ENCODE measurements around the gene TAOK3. TPM values are rescaled to one million over a fixed set of nuclear protein-coding genes. Genes with fewer than 3 reads are reported as not detected.

The TAOK3 gene
- total and polyA plus RNA-seq, 8 donors: 7.5 to 131 (median 29.0) TPM

GRCh38 chr12:118358612-118359540 lies 13.8 kb downstream of the TAOK3 start:
- Histone ChIP-seq H3K9me3 (no peaks in the 10 kb centered on the region), H3K36me3 (peaks cover 0 to 7% (median 2%) of the 10 kb centered on the region in 4 donors), H3K27ac (peak overlapping the region in 4 of 5 donors; percentile 52 to 84 (median 60)), H3K4me1 (peaks cover 21 to 61% (median 26%) of the 10 kb centered on the region in 4 donors), H3K27me3 (no peaks in the 10 kb centered on the region), H3K4me3 (peak overlapping the region in 3 of 4 donors; percentile 10 to 35 (median 28))
- TF ChIP-seq EP300 (IDR thresholded peaks at IDR 0.05) (no peak), POLR2AphosphoS5 (IDR thresholded peaks at IDR 0.05) (no peak), POLR2A (IDR thresholded peaks at IDR 0.05) (no peak)
- TF ChIP-seq, protein P1, sequence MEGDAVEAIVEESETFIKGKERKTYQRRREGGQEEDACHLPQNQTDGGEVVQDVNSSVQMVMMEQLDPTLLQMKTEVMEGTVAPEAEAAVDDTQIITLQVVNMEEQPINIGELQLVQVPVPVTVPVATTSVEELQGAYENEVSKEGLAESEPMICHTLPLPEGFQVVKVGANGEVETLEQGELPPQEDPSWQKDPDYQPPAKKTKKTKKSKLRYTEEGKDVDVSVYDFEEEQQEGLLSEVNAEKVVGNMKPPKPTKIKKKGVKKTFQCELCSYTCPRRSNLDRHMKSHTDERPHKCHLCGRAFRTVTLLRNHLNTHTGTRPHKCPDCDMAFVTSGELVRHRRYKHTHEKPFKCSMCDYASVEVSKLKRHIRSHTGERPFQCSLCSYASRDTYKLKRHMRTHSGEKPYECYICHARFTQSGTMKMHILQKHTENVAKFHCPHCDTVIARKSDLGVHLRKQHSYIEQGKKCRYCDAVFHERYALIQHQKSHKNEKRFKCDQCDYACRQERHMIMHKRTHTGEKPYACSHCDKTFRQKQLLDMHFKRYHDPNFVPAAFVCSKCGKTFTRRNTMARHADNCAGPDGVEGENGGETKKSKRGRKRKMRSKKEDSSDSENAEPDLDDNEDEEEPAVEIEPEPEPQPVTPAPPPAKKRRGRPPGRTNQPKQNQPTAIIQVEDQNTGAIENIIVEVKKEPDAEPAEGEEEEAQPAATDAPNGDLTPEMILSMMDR (IDR thresholded peaks at IDR 0.05): no peak
- intact Hi-C loops (cut with DNase I; ENCODE audit: low total_unique reads): no loop called here
- no peak for DNase-seq
- 15 to 28% (median 27%) methylated on average over 7 of the region's 7 CpGs for WGBS, 5 donors

DNA sequence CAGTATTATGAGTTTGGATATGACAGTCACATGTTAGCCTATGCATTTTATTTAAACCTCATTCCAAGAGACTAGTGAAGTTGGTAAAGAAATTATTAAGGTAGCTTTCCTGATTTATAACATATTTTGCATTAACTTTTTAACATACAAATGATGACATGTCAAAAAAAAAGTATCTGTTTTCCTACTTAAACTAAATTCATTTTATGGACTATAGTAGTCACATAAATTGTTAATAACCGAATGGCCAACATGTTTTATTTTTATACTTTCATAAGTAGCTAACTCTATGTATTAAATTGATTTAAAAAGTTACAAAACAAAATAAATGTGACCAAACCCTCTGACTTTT lies 14.7 kb downstream of the TAOK3 start:
- Histone ChIP-seq H3K4me3 (peak overlapping the region in 1 of 4 donors; percentile 35), H3K27me3 (no peaks in the 10 kb centered on the region), H3K36me3 (peaks cover 0 to 7% (median 2%) of the 10 kb centered on the region in 4 donors), H3K9me3 (no peaks in the 10 kb centered on the region), H3K4me1 (peaks cover 21 to 61% (median 33%) of the 10 kb centered on the region in 4 donors), H3K27ac (peak overlapping the region in 3 of 5 donors; percentile 44 to 84 (median 52))
- TF ChIP-seq, protein P1 (IDR thresholded peaks at IDR 0.05): no peak
- intact Hi-C loops (cut with DNase I; ENCODE audit: low total_unique reads): no loop called here
- DNase-seq: no peak
- 78 to 93% (median 87%) methylated on average over 1 of the region's 1 CpG for WGBS, 5 donors

DNA sequence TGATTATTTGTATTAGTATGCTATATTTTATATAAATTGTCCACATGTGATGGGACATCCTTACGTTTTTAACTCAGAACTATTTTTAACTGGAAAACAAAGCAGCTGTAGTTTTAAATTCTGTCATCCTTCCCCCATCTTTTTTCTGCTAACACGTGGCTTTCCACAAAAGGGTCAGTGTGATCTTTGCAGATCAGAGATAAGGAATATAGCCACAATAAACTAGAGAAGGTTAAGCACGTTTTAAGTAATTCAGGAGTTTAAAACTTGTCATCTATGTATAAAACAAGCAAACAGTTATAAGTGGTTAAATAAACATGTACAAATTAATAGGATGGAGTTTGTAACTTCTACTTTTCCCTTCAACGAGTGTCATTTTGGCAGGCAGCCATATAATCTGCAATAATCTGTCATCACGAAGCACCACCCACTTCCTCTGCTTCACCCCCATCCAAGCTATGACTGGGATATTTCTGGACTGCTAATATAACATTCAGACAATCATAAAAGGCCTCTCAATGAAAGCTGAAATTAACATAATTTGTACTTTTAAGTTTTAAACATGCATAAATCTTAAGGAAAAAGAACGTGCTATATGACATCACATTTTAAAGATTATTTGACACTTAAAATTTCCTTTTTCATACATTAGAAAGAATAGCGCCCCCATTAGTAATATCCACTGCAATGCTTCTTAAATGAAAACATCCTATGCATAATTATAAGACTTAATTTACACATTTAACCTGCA lies 15.3 kb downstream of the TAOK3 start:
- TF ChIP-seq POLR2A (IDR thresholded peaks at IDR 0.05) (no peak), EP300 (IDR thresholded peaks at IDR 0.05) (no peak), POLR2AphosphoS5 (IDR thresholded peaks at IDR 0.05) (no peak)
- TF ChIP-seq, protein P1 (IDR thresholded peaks at IDR 0.05): no peak
- peak in 1 of 2 donors; percentile 73 for DNase-seq
- intact Hi-C loops (cut with DNase I; ENCODE audit: low total_unique reads): no loop called here
- peak overlapping the region in 4 of 5 donors; percentile 12 to 68 (median 53) for H3K27ac ChIP-seq
- 20 to 26% (median 23%) methylated on average over 7 of the region's 7 CpGs for WGBS, 5 donors
- no peak overlapping the region for H3K4me3 ChIP-seq
- H3K9me3 ChIP-seq: no peaks in the 10 kb centered on the region
- H3K4me1 ChIP-seq: peaks cover 21 to 62% (median 33%) of the 10 kb centered on the region in 4 donors
- peaks cover 0 to 7% (median 2%) of the 10 kb centered on the region in 4 donors for H3K36me3 ChIP-seq
- H3K27me3 ChIP-seq: no peaks in the 10 kb centered on the region

GRCh38 chr12:118356809-118357256 lies 15.9 kb downstream of the TAOK3 start:
- WGBS, 5 donors: 34 to 50% (median 44%) methylated on average over 1 of the region's 1 CpG
- Histone ChIP-seq H3K4me3 (peak overlapping the region in 1 of 4 donors; percentile 15), H3K4me1 (peaks cover 21 to 65% (median 35%) of the 10 kb centered on the region in 4 donors), H3K9me3 (no peaks in the 10 kb centered on the region), H3K27ac (peak overlapping the region in 4 of 5 donors; percentile 12 to 68 (median 53)), H3K27me3 (no peaks in the 10 kb centered on the region), H3K36me3 (peaks cover 0 to 7% (median 2%) of the 10 kb centered on the region in 4 donors)
- no peak for DNase-seq
- no peak for TF ChIP-seq POLR2AphosphoS5 (IDR thresholded peaks at IDR 0.05)
- intact Hi-C loops (cut with DNase I; ENCODE audit: low total_unique reads): no loop called here

All from stomach (tissue), 9 donors.